Activated CD8-positive, alpha-beta T cell treated with anti-CD3 and anti-CD28 coated beads for 36 hours (primary cell): ENCODE measurements around the gene HLA-DRA. TPM values are rescaled to one million over a fixed set of nuclear protein-coding genes. Genes with fewer than 3 reads are reported as not detected.
A peak's percentile ranks its signal among the peaks of the same experiment; 100 is the strongest.

Experiments
- ATAC-seq: fragments of 200-7000 bp; cut with Tn5 transposase; one replicate; pipeline ENCODE4 v1.10.0; 2021; ENCODE audit warnings: mild to moderate bottlenecking, moderate library complexity
- CTCF ChIA-PET: fragments of 350-600 bp; sonication (Branson Sonifier 250); formaldehyde crosslinking; loops from one replicate; lab custom pipeline; 2021; ENCODE audit warnings: antibody characterized with exemption; lab: Charles Lee
- POLR2A ChIA-PET: fragments of 350-600 bp; sonication (Branson Sonifier 250); formaldehyde crosslinking; loops from one replicate; lab custom pipeline; 2021; ENCODE audit warnings: antibody characterized with exemption; lab: Charles Lee
- DNase-seq: peaks from one replicate; pipeline ENCODE4 v3.0.0-alpha.2; 2020
- H3K27ac Mint-ChIP-seq: one replicate; pipeline ENCODE4 v1.8.0; 2021; ENCODE audit warnings: mild to moderate bottlenecking, mixed read lengths
- H3K27me3 Mint-ChIP-seq: one replicate; pipeline ENCODE4 v1.8.0; 2021; ENCODE audit warnings: mixed read lengths
- H3K36me3 Mint-ChIP-seq: one replicate; pipeline ENCODE4 v1.8.0; 2021; ENCODE audit warnings: low read depth, mixed read lengths
- H3K4me1 Mint-ChIP-seq: one replicate; pipeline ENCODE4 v1.8.0; 2021; ENCODE audit warnings: low read depth, mixed read lengths
- H3K4me3 Mint-ChIP-seq: one replicate; pipeline ENCODE4 v1.8.0; 2021; ENCODE audit warnings: mild to moderate bottlenecking, moderate library complexity, mixed read lengths
- H3K9me3 Mint-ChIP-seq: one replicate; pipeline ENCODE4 v1.8.0; 2021; ENCODE audit warnings: mixed read lengths
- CTCF ChIP-seq: fragments of 200-600 bp; IDR thresholded peaks from one replicate; pipeline ENCODE4 v1.8.0; 2022; ENCODE audit warnings: antibody characterized with exemption, mild to moderate bottlenecking
- intact Hi-C: fragments of 100-400 bp; cut with micrococcal nuclease; formaldehyde crosslinking; loops from one replicate; pipeline ENCODE4 v1.10.0; 2022
- total RNA-seq, 2 experiments: library from RNA; stranded (reverse); gene quantifications; one replicate each; pipeline ENCODE4 v1.2.3, GENCODE V29; 2021

Gene HLA-DRA
- total RNA-seq, 2 experiments from 2014 or later = 8.6 to 9.2 TPM

- peaks cover 2% of the 10 kb centered on the region for H3K9me3 Mint-ChIP-seq
- H3K4me1 Mint-ChIP-seq = no peaks in the 10 kb centered on the region
- no peaks in the 10 kb centered on the region for H3K36me3 Mint-ChIP-seq
- DNase-seq = no peak
- peaks cover 32% of the 10 kb centered on the region for H3K27me3 Mint-ChIP-seq
- ATAC-seq = no peak
- intact Hi-C loops = no loop called here
- TF ChIP-seq CTCF = no peak
- ChIA-PET CTCF (no interaction called here), POLR2A (no interaction called here)
- H3K4me3 Mint-ChIP-seq = no peak overlapping the region
- H3K27ac Mint-ChIP-seq = no peak overlapping the region
Observed at GRCh38 chr6:32449088-32449736, 9.5 kb downstream of the HLA-DRA start.

GRCh38 chr6:32457054-32457453, 17.4 kb downstream of the HLA-DRA start:
- peaks cover 2% of the 10 kb centered on the region for H3K9me3 Mint-ChIP-seq
- no peak for TF ChIP-seq CTCF
- POLR2A ChIA-PET = interaction anchor here (0.8 kb wide), 1 partner anchor 26 kb away, joined by 3 read pairs; no protein-coding TSS in a partner anchor
- DNase-seq (no peak), ATAC-seq (no peak)
- no peak overlapping the region for H3K27ac Mint-ChIP-seq
- intact Hi-C loops = no loop called here
- no peak overlapping the region for H3K4me3 Mint-ChIP-seq
- CTCF ChIA-PET = no interaction called here
- H3K4me1 Mint-ChIP-seq = no peaks in the 10 kb centered on the region
- peaks cover 52% of the 10 kb centered on the region for H3K27me3 Mint-ChIP-seq
- H3K36me3 Mint-ChIP-seq = no peaks in the 10 kb centered on the region

GRCh38 chr6:32459781-32460424, 20.2 kb downstream of the HLA-DRA start:
- DNase-seq (no peak), ATAC-seq (no peak)
- ChIA-PET CTCF (no interaction called here), POLR2A (no interaction called here)
- Mint-ChIP-seq H3K36me3 (no peaks in the 10 kb centered on the region), H3K4me3 (peak overlapping the region; percentile 43), H3K27ac (no peak overlapping the region), H3K9me3 (peaks cover under 1% of the 10 kb centered on the region), H3K4me1 (peaks cover 7% of the 10 kb centered on the region), H3K27me3 (peaks cover 53% of the 10 kb centered on the region)
- no peak for TF ChIP-seq CTCF
- intact Hi-C loops = no loop called here

- peaks cover 57% of the 10 kb centered on the region for H3K27me3 Mint-ChIP-seq
- H3K36me3 Mint-ChIP-seq = no peaks in the 10 kb centered on the region
- no peak overlapping the region for H3K4me3 Mint-ChIP-seq
- intact Hi-C loops = no loop called here
- H3K27ac Mint-ChIP-seq = no peak overlapping the region
- ChIA-PET POLR2A (no interaction called here), CTCF (interaction anchor here (1.1 kb wide), 1 partner anchor 46 kb away, joined by 4 read pairs; no protein-coding TSS in a partner anchor)
- peaks cover 7% of the 10 kb centered on the region for H3K4me1 Mint-ChIP-seq
- ATAC-seq (no peak), DNase-seq (peak; percentile 13)
- no peak for TF ChIP-seq CTCF
- H3K9me3 Mint-ChIP-seq = peaks cover 2% of the 10 kb centered on the region
Observed at GRCh38 chr6:32460528-32460927, 20.8 kb downstream of the HLA-DRA start.

- Mint-ChIP-seq H3K4me3 (no peak overlapping the region), H3K9me3 (peaks cover 7% of the 10 kb centered on the region), H3K27ac (no peak overlapping the region), H3K4me1 (peaks cover 7% of the 10 kb centered on the region), H3K36me3 (no peaks in the 10 kb centered on the region), H3K27me3 (peaks cover 53% of the 10 kb centered on the region)
- DNase-seq (no peak), ATAC-seq (no peak)
- ChIA-PET POLR2A (interaction anchor here (1.1 kb wide), 1 partner anchor 15 kb away, joined by 3 read pairs; no protein-coding TSS in a partner anchor), CTCF (interaction anchor here (1.0 to 1.1 kb wide), 2 partner anchors 47 to 324 kb away, joined by 3 to 4 read pairs; no protein-coding TSS in a partner anchor)
- no peak for TF ChIP-seq CTCF
- intact Hi-C loops = no loop called here
Observed at GRCh38 chr6:32461493-32461892, 21.8 kb downstream of the HLA-DRA start.
